Right lobe of liver (tissue), 4 donors: ENCODE measurements around the gene AVL9.

Experiments used
- CTCF ChIP-seq, 4 donors: fragments of 200-600 bp in 3 of 4; fragments of 450-650 bp in 1 of 4; IDR thresholded peaks; one replicate each; pipeline versions ENCODE4 v1.5.1 to v1.8.0; 2016 to 2022; ENCODE audit warnings: antibody characterized with exemption in 4 of 4, mild to moderate bottlenecking in 2 of 4
- POLR2A ChIP-seq: fragments of 450-650 bp; IDR thresholded peaks from one replicate; pipeline ENCODE4 v1.6.1; 2017; ENCODE audit warnings: antibody characterized with exemption, mild to moderate bottlenecking
- donor health status: DM: no; HTN: no; CAD: no.
- donor health status: DM: no; HTN: no; CAD: no.
- donor health status: DM: no; HTN: yes; CAD: no.

GRCh38 chr7:32536016-32536415 lies 40.7 kb downstream of the AVL9 start:
- TF ChIP-seq CTCF (IDR thresholded peaks at IDR 0.05) (no peak), POLR2A (no peak)
